ENCODE data around the gene FOLR2.

Gene FOLR2

GRCh38 chr11:72241291-72241781, 24.7 kb downstream of the FOLR2 start:
- FAIRE-seq, result no peak
- no peak for TF ChIP-seq TAF1 (IDR thresholded peaks at IDR 0.05; ENCODE audit: low read depth, low read length)
- no peak for TF ChIP-seq POLR2AphosphoS5 (IDR thresholded peaks at IDR 0.05; ENCODE audit: low read depth, low read length)
- TF ChIP-seq SPI1 (IDR thresholded peaks at IDR 0.05; ENCODE audit: low read depth, low read length), result no peak
- TF ChIP-seq POLR2A (IDR thresholded peaks at IDR 0.05; ENCODE audit: low read depth, low read length), result no peak
- TF ChIP-seq PAX5 (IDR thresholded peaks at IDR 0.05; ENCODE audit: insufficient read depth, low read length, severe bottlenecking), result no peak
- no peak for TF ChIP-seq POU2F2 (IDR thresholded peaks at IDR 0.05; ENCODE audit: low read depth, low read length)
- no peak for DNase-seq (ENCODE audit: insufficient read length, low spot score)

GRCh38 chr11:72242141-72242540, 25.5 kb downstream of the FOLR2 start:
- DNase-seq (ENCODE audit: insufficient read length, low spot score) (no peak), FAIRE-seq (no peak)
- TF ChIP-seq POLR2AphosphoS5 (IDR thresholded peaks at IDR 0.05; ENCODE audit: low read depth, low read length), result no peak
- no peak for TF ChIP-seq PAX5 (IDR thresholded peaks at IDR 0.05; ENCODE audit: insufficient read depth, low read length, severe bottlenecking)
- no peak for TF ChIP-seq POLR2A (IDR thresholded peaks at IDR 0.05; ENCODE audit: low read depth, low read length)
- TF ChIP-seq POU2F2 (IDR thresholded peaks at IDR 0.05; ENCODE audit: low read depth, low read length), result no peak
- TF ChIP-seq TAF1 (IDR thresholded peaks at IDR 0.05; ENCODE audit: low read depth, low read length), result no peak
- TF ChIP-seq SPI1 (IDR thresholded peaks at IDR 0.05; ENCODE audit: low read depth, low read length), result no peak

- no peak for DNase-seq (ENCODE audit: insufficient read length, low spot score)
- no peak for FAIRE-seq
Measured at GRCh38 chr11:72243173-72244059, 26.8 kb downstream of the FOLR2 start.

GRCh38 chr11:72244060-72244360, 27.4 kb downstream of the FOLR2 start, which contains the start of gene PHOX2A:
Gene PHOX2A, minus strand, starts transcription at chr11:72244176. Its CDS starts 172 bp downstream, at chr11:72244004.
- no peak for FAIRE-seq
- DNase-seq (ENCODE audit: insufficient read length, low spot score), result no peak
- TF ChIP-seq TAF1 (IDR thresholded peaks at IDR 0.05; ENCODE audit: low read depth, low read length), result no peak
- TF ChIP-seq PAX5 (IDR thresholded peaks at IDR 0.05; ENCODE audit: insufficient read depth, low read length, severe bottlenecking), result no peak
- TF ChIP-seq POLR2AphosphoS5 (IDR thresholded peaks at IDR 0.05; ENCODE audit: low read depth, low read length), result no peak
- TF ChIP-seq SPI1 (IDR thresholded peaks at IDR 0.05; ENCODE audit: low read depth, low read length), result no peak
- no peak for TF ChIP-seq POU2F2 (IDR thresholded peaks at IDR 0.05; ENCODE audit: low read depth, low read length)
- TF ChIP-seq POLR2A (IDR thresholded peaks at IDR 0.05; ENCODE audit: low read depth, low read length), result no peak

More at GRCh38 chr11:72243173-72244059, 26.8 kb downstream of the FOLR2 start:
- TF ChIP-seq POU2F2 (IDR thresholded peaks at IDR 0.05; ENCODE audit: low read depth, low read length) (no peak), SPI1 (IDR thresholded peaks at IDR 0.05; ENCODE audit: low read depth, low read length) (no peak), TAF1 (IDR thresholded peaks at IDR 0.05; ENCODE audit: low read depth, low read length) (no peak), POLR2AphosphoS5 (IDR thresholded peaks at IDR 0.05; ENCODE audit: low read depth, low read length) (no peak), POLR2A (IDR thresholded peaks at IDR 0.05; ENCODE audit: low read depth, low read length) (no peak), PAX5 (IDR thresholded peaks at IDR 0.05; ENCODE audit: insufficient read depth, low read length, severe bottlenecking) (no peak)

- TF ChIP-seq POLR2A (IDR thresholded peaks at IDR 0.05; ENCODE audit: low read depth, low read length) (no peak), POLR2AphosphoS5 (IDR thresholded peaks at IDR 0.05; ENCODE audit: low read depth, low read length) (no peak), TAF1 (IDR thresholded peaks at IDR 0.05; ENCODE audit: low read depth, low read length) (no peak), PAX5 (IDR thresholded peaks at IDR 0.05; ENCODE audit: insufficient read depth, low read length, severe bottlenecking) (no peak), POU2F2 (IDR thresholded peaks at IDR 0.05; ENCODE audit: low read depth, low read length) (no peak), SPI1 (IDR thresholded peaks at IDR 0.05; ENCODE audit: low read depth, low read length) (no peak)
- DNase-seq (ENCODE audit: insufficient read length, low spot score), result no peak
- no peak for FAIRE-seq
Measured at GRCh38 chr11:72244361-72245262, 28.0 kb downstream of the FOLR2 start.

GRCh38 chr11:72245263-72245816, 28.7 kb downstream of the FOLR2 start:
- DNase-seq (ENCODE audit: insufficient read length, low spot score) (no peak), FAIRE-seq (no peak)
- TF ChIP-seq POU2F2 (IDR thresholded peaks at IDR 0.05; ENCODE audit: low read depth, low read length) (no peak), POLR2AphosphoS5 (IDR thresholded peaks at IDR 0.05; ENCODE audit: low read depth, low read length) (no peak), PAX5 (IDR thresholded peaks at IDR 0.05; ENCODE audit: insufficient read depth, low read length, severe bottlenecking) (no peak), SPI1 (IDR thresholded peaks at IDR 0.05; ENCODE audit: low read depth, low read length) (no peak), TAF1 (IDR thresholded peaks at IDR 0.05; ENCODE audit: low read depth, low read length) (no peak), POLR2A (IDR thresholded peaks at IDR 0.05; ENCODE audit: low read depth, low read length) (no peak)

- no peak for DNase-seq (ENCODE audit: insufficient read length, low spot score)
- FAIRE-seq, result no peak
- TF ChIP-seq SPI1 (IDR thresholded peaks at IDR 0.05; ENCODE audit: low read depth, low read length) (no peak), PAX5 (IDR thresholded peaks at IDR 0.05; ENCODE audit: insufficient read depth, low read length, severe bottlenecking) (no peak), POLR2A (IDR thresholded peaks at IDR 0.05; ENCODE audit: low read depth, low read length) (no peak), TAF1 (IDR thresholded peaks at IDR 0.05; ENCODE audit: low read depth, low read length) (no peak), POU2F2 (IDR thresholded peaks at IDR 0.05; ENCODE audit: low read depth, low read length) (no peak), POLR2AphosphoS5 (IDR thresholded peaks at IDR 0.05; ENCODE audit: low read depth, low read length) (no peak)
Measured at GRCh38 chr11:72247584-72247983, 31.0 kb downstream of the FOLR2 start.

- FAIRE-seq (no peak), DNase-seq (ENCODE audit: insufficient read length, low spot score) (no peak)
- TF ChIP-seq POLR2AphosphoS5 (IDR thresholded peaks at IDR 0.05; ENCODE audit: low read depth, low read length) (no peak), POU2F2 (IDR thresholded peaks at IDR 0.05; ENCODE audit: low read depth, low read length) (no peak), POLR2A (IDR thresholded peaks at IDR 0.05; ENCODE audit: low read depth, low read length) (no peak), SPI1 (IDR thresholded peaks at IDR 0.05; ENCODE audit: low read depth, low read length) (no peak), PAX5 (IDR thresholded peaks at IDR 0.05; ENCODE audit: insufficient read depth, low read length, severe bottlenecking) (no peak), TAF1 (IDR thresholded peaks at IDR 0.05; ENCODE audit: low read depth, low read length) (no peak)
Measured at GRCh38 chr11:72249961-72250360, 33.4 kb downstream of the FOLR2 start.

All from GM12891 (cell line).